Right cardiac atrium (tissue), 5 donors: Measurements from ENCODE around the gene SNUPN. TPM values are rescaled to one million over a fixed set of nuclear protein-coding genes. Genes with fewer than 3 reads are reported as not detected.
"Not testable (repeated sequence)": the region's sequence is repeated elsewhere in the genome, so short reads cannot be mapped to it uniquely, and the experiment has no call there.

Experiments used
- ATAC-seq, 2 donors: fragments of 200-7000 bp; cut with Tn5 transposase; one replicate each; pipeline versions ENCODE4 v1.8.0 to v1.9.1; 2020; ENCODE audit warnings: moderate library complexity in 2 of 2, mild to moderate bottlenecking in 1 of 2
- DNase-seq, 3 donors: peaks; one replicate each; pipeline ENCODE4 v3.0.0-alpha.2; 2020
- H3K27ac ChIP-seq: one replicate; pipeline ENCODE4 v1.5.1; 2013; ENCODE audit warnings: mild to moderate bottlenecking, low read length, control low read depth, moderate library complexity
- H3K27me3 ChIP-seq: one replicate; pipeline ENCODE4 v1.6.1; 2013; ENCODE audit not compliant: control insufficient read depth, insufficient read depth
- H3K4me1 ChIP-seq: one replicate; pipeline ENCODE4 v1.6.1; 2013; ENCODE audit warnings: low read length; ENCODE audit not compliant: control insufficient read depth, insufficient read depth
- H3K4me3 ChIP-seq: one replicate; pipeline ENCODE4 v1.5.1; 2013; ENCODE audit warnings: low read length, control low read depth
- H3K9me3 ChIP-seq: one replicate; pipeline ENCODE4 v1.6.1; 2013; ENCODE audit warnings: low read length; ENCODE audit not compliant: control insufficient read depth
- WGBS: extraction: QIAGEN DNeasy Blood & Tissue Kit; methylation state at CpG from one replicate; pipeline ENCODE4 v1.1.7; 2013; 5-methylcytosine and 5-hydroxymethylcytosine counted together
- intact Hi-C, 4 donors: fragments of 100-400 bp; cut with DNase I; formaldehyde crosslinking; loops; one replicate each; pipeline versions ENCODE4 v1.11.0 to v1.14.0; 2022 to 2023
- polyA plus RNA-seq: library from polyadenylated mRNA; stranded (reverse); fragments of 200-250 nt; gene quantifications from one replicate; pipeline ENCODE4 v1.2.3, GENCODE V29; 2013
- total RNA-seq, 4 donors: library from RNA; stranded (reverse); fragmentation: NEBNext Ultra II Directional; extraction: Animal tissue kit (Norgen Biotek cat#: 25700); gene quantifications; one replicate each; pipeline ENCODE4 v1.2.1, GENCODE V29; 2021
- donor health status: healthy with polysubstance abuse.
- donor health status: DM: no; HTN: yes; CAD: no.
- donor health status: DM: no; HTN: no; CAD: no.
- donor health status: DM: no; HTN: yes; CAD: no; lungs with severe emphysema.
- donor health status: DM: yes; HTN: yes; CAD: no.

Gene SNUPN
- total and polyA plus RNA-seq, 5 donors, result 15.3 to 19.8 (median 17.9) TPM

DNA sequence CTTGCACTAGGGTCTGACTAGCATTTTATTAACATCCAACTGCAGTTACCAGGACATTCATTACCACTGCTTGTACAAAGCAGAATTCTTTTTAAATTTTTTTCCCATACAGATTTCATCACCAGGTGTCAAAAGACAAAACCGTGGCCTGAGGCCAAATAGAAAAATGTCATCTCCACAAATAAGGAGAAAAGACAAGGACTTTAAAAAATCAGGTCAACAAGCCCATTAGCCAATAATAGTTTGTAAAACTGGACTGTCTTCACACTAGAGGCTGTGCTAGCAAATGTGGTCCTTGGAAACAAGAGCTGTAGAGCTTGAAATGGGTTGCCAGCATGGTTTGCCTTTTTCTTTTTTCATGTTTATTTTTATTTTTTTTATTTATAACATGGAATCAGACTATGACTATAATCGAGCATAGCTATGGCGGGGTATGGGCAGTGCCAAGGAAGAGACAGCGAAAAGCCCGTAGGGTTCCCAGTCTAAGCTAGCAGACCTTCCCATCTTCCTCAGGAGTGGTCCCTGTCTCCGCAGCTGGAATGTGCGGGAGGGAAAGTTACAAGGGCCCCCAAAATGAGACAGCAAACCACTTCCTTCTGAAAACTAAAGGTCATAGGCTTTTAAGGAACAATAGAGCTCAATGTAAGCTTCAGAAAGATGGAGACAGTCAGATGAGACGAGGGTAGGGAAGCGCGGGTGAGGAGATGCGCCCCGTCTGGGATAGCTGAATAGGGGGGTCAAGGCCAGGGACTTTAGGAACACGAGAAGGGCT lies 47.9 kb downstream of the SNUPN start:
- peak overlapping the region; percentile 99 for H3K4me3 ChIP-seq
- no peaks in the 10 kb centered on the region for H3K4me1 ChIP-seq
- H3K27me3 ChIP-seq, result no peaks in the 10 kb centered on the region
- 5% methylated on average over 13 of the region's 13 CpGs for WGBS
- ATAC-seq (no peak), DNase-seq (no peak)
- intact Hi-C loops, result no loop called here
- no peaks in the 10 kb centered on the region for H3K9me3 ChIP-seq
- H3K27ac ChIP-seq, result peak overlapping the region; percentile 87

GRCh38 chr15:75573648-75574384 lies 51.7 kb downstream of the SNUPN start:
- WGBS, result 93% methylated on average over 5 of the region's 5 CpGs
- no peak overlapping the region for H3K27ac ChIP-seq

GRCh38 chr15:75570126-75570845 lies 55.2 kb downstream of the SNUPN start:
- H3K27me3 ChIP-seq, result no peaks in the 10 kb centered on the region
- H3K4me1 ChIP-seq, result peaks cover 1% of the 10 kb centered on the region
- intact Hi-C loops, result no loop called here
- no peak overlapping the region for H3K4me3 ChIP-seq
- 61% methylated on average over 8 of the region's 8 CpGs for WGBS
- no peaks in the 10 kb centered on the region for H3K9me3 ChIP-seq
- H3K27ac ChIP-seq, result no peak overlapping the region
- DNase-seq, result no peak
- peak; percentile 33 to 84 for ATAC-seq

More at GRCh38 chr15:75573648-75574384, 51.7 kb downstream of the SNUPN start:
- intact Hi-C loops, result no loop called here
- Histone ChIP-seq H3K27me3 (no peaks in the 10 kb centered on the region), H3K4me3 (no peak overlapping the region), H3K9me3 (no peaks in the 10 kb centered on the region), H3K4me1 (peaks cover 1% of the 10 kb centered on the region)
- DNase-seq (no peak), ATAC-seq (no peak)

GRCh38 chr15:75565062-75565970 lies 60.2 kb downstream of the SNUPN start:
- WGBS, result 95% methylated on average over 3 of the region's 3 CpGs

DNA sequence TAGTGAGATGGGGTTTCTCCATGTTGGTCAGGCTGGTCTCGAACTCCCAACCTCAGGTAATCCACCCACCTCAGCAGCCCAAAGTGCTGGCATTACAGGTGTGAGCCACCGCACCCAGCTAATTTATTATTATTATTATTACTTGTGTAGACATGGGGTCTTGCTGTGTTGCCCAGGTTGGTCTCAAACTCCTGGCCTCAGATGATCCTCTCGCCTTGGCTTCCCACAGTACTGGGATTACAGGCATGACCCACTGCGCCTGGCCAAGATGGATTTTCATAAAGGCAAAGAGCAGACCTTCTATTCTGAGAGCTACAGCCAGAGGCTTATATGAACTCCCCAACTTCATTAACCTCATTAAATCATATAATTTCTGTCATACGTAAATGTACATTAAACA lies 63.6 kb downstream of the SNUPN start:
- ATAC-seq, result no peak
- 97% methylated on average over 5 of the region's 5 CpGs for WGBS

More at GRCh38 chr15:75565062-75565970, 60.2 kb downstream of the SNUPN start:
- Histone ChIP-seq H3K27ac (no peak overlapping the region), H3K4me1 (no peaks in the 10 kb centered on the region), H3K27me3 (no peaks in the 10 kb centered on the region), H3K9me3 (no peaks in the 10 kb centered on the region), H3K4me3 (no peak overlapping the region)
- no peak for ATAC-seq
- no peak for DNase-seq
- intact Hi-C loops, result no loop called here

DNA sequence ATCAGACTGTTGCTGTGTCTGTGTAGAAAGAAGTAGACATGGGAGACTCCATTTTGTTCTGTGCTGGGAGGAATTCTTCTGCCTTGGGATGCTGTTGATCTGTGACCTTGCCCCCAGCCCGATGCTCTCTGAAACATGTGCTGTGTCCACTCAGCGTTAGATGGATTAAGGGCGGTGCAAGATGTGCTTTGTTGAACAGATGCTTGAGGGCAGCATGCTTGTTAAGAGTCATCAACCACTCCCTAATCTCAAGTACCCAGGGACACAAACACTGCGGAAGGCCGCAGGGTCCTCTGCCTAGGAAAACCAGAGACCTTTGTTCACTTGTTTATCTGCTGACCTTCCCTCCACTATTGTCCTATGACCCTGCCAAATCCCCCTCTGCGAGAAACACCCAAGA lies 66.2 kb downstream of the SNUPN start:
- intact Hi-C loops, H3K4me3 ChIP-seq, H3K27me3 ChIP-seq, H3K4me1 ChIP-seq, ATAC-seq, H3K27ac ChIP-seq, DNase-seq, H3K9me3 ChIP-seq: not testable (repeated sequence)
- 86% methylated on average over 6 of the region's 6 CpGs for WGBS

More for the DNA sequence above, 63.6 kb downstream of the SNUPN start:
- Histone ChIP-seq H3K4me1 (no peaks in the 10 kb centered on the region), H3K4me3 (no peak overlapping the region), H3K27ac (no peak overlapping the region), H3K9me3 (no peaks in the 10 kb centered on the region), H3K27me3 (no peaks in the 10 kb centered on the region)
- DNase-seq, result no peak
- intact Hi-C loops, result no loop called here

DNA sequence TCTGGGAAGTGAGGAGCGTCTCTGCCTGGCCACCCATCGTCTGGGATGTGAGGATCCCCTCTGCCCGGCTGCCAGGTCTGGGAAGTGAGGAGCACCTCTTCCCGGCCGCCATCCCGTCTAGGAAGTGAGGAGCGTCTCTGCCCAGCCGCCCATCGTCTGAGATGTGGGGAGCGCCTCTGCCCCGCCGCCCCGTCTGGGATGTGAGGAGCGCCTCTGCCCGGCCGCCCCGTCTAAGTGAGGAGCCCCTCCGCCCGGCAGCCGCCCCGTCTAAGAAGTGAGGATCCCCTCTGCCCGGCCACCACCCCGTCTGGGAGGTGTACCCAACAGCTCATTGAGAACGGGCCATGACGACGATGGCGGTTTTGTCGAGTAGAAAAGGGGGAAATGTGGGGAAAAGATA lies 66.6 kb downstream of the SNUPN start:
- H3K4me1 ChIP-seq, H3K27me3 ChIP-seq, H3K27ac ChIP-seq, ATAC-seq, H3K9me3 ChIP-seq, H3K4me3 ChIP-seq, intact Hi-C loops, DNase-seq: not testable (repeated sequence)
- WGBS, result 95% methylated on average over 27 of the region's 28 CpGs

- ATAC-seq, result peak; percentile 14 to 66
- no peak for DNase-seq
- H3K27me3 ChIP-seq, result no peaks in the 10 kb centered on the region
- no peak overlapping the region for H3K27ac ChIP-seq
- H3K4me3 ChIP-seq, result no peak overlapping the region
- peaks cover 4% of the 10 kb centered on the region for H3K4me1 ChIP-seq
- H3K9me3 ChIP-seq, result no peaks in the 10 kb centered on the region
- intact Hi-C loops, result no loop called here
Observed at GRCh38 chr15:75554717-75555116, 70.8 kb downstream of the SNUPN start.

DNA sequence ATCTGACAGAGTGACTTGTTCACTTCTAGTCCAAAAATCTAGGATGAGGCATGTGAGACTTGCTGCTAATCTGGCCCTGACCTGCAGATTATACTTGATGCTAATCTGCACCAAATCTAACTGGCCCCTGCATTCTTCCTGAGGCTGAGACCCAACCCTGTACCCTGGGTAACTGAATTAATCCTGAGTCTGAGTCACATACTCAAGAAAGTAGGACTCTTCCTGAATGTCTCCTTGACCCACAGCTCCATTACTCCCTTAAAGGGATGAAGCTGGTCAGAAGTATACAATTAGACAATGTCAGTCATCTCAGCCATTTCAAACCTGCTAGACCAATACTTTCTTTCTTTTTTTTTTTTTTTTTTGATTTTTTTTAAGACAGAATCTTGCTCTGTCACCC lies 71.9 kb downstream of the SNUPN start:
- no peak for DNase-seq
- Histone ChIP-seq H3K4me1 (peaks cover 4% of the 10 kb centered on the region), H3K9me3 (no peaks in the 10 kb centered on the region), H3K27ac (no peak overlapping the region), H3K4me3 (no peak overlapping the region), H3K27me3 (no peaks in the 10 kb centered on the region)
- intact Hi-C loops, result no loop called here
- no peak for ATAC-seq

GRCh38 chr15:75551091-75551490 lies 74.4 kb downstream of the SNUPN start:
- Histone ChIP-seq H3K9me3 (no peaks in the 10 kb centered on the region), H3K4me1 (peaks cover 4% of the 10 kb centered on the region), H3K27ac (no peak overlapping the region), H3K4me3 (no peak overlapping the region), H3K27me3 (no peaks in the 10 kb centered on the region)
- ATAC-seq (no peak), DNase-seq (no peak)
- intact Hi-C loops, result no loop called here
- WGBS, result 82% methylated on average over 4 of the region's 4 CpGs
